ENCODE data around the gene LIMK2. TPM values are rescaled to one million over a fixed set of nuclear protein-coding genes. Genes with fewer than 3 reads are reported as not detected.
A peak's percentile ranks its signal among the peaks of the same experiment; 100 is the strongest.
"Not testable (repeated sequence)": the region's sequence is repeated elsewhere in the genome, so short reads cannot be mapped to it uniquely, and the experiment has no call there.

Gene LIMK2
- 63.0 TPM for total RNA-seq
- long read RNA-seq, transcript LIMK2-201 (16 exons, 3,670 nt): major isoform, 25 of 80 reads
- long read RNA-seq, transcript LIMK2-202 (15 exons, 3,462 nt): minor isoform, 7 of 80 reads
- long read RNA-seq, partial matches to known transcripts: 31 of 80 reads
- long read RNA-seq, other reads (novel, unspliced or antisense): 17 of 80 reads

DNA sequence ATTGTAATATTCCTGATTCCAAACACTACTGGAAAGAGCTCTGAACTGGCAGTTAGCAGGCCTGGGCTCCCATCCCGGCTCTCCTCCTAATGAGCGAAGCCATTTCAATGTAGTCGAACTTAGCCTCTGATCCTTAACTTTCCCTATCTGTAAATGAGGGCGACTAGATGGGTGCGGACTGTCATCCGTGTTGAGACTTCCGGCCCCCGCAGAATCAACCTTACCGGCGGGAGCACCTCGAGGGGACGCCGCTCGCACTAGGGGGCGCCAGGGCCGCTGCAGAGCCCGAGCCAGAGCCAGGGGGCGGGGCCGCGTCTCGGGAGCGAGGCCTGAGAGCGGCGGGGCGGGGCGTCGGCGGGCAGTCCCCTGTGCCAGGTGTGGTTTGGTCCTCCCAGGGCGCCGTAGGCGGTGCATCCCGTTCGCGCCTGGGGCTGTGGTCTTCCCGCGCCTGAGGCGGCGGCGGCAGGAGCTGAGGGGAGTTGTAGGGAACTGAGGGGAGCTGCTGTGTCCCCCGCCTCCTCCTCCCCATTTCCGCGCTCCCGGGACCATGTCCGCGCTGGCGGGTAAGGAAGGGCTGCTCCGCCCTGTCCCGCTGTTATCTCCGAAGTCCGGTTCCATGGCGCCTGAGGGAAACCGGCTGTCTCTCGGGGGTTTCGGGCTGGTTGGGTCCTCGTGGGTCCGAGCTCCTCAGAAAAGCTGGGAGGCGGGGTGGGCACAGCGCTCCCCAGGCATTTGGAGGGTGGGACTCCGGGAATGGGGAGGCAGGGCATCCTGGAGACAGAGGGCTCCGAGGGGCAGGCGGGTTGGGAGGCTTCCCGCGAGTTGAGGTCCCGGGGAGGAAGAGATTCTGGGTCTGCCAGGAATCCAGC, at the start of gene LIMK2:
Gene LIMK2, plus strand, starts transcription at position 437 of the 869 bp plus-strand sequence. Its CDS starts 111 bp downstream, at position 548.
- DNase-seq: peak; percentile 98
- H3K27me3 ChIP-seq: no peaks in the 10 kb centered on the region
- intact Hi-C loops (cut with DNase I): no loop called here
- ATAC-seq: peak; percentile 98
- H3K4me3 ChIP-seq: peak within 1 kb of the TSS; percentile 91
- peak within 1 kb of the TSS; percentile 86 for H3K27ac ChIP-seq
- peaks cover 4% of the 10 kb centered on the region for H3K36me3 ChIP-seq
- TF ChIP-seq, protein P1, sequence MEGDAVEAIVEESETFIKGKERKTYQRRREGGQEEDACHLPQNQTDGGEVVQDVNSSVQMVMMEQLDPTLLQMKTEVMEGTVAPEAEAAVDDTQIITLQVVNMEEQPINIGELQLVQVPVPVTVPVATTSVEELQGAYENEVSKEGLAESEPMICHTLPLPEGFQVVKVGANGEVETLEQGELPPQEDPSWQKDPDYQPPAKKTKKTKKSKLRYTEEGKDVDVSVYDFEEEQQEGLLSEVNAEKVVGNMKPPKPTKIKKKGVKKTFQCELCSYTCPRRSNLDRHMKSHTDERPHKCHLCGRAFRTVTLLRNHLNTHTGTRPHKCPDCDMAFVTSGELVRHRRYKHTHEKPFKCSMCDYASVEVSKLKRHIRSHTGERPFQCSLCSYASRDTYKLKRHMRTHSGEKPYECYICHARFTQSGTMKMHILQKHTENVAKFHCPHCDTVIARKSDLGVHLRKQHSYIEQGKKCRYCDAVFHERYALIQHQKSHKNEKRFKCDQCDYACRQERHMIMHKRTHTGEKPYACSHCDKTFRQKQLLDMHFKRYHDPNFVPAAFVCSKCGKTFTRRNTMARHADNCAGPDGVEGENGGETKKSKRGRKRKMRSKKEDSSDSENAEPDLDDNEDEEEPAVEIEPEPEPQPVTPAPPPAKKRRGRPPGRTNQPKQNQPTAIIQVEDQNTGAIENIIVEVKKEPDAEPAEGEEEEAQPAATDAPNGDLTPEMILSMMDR (IDR thresholded peaks at IDR 0.05): peak; percentile 85
- peaks cover 47% of the 10 kb centered on the region for H3K4me1 ChIP-seq
- H3K9me3 ChIP-seq: no peaks in the 10 kb centered on the region

DNA sequence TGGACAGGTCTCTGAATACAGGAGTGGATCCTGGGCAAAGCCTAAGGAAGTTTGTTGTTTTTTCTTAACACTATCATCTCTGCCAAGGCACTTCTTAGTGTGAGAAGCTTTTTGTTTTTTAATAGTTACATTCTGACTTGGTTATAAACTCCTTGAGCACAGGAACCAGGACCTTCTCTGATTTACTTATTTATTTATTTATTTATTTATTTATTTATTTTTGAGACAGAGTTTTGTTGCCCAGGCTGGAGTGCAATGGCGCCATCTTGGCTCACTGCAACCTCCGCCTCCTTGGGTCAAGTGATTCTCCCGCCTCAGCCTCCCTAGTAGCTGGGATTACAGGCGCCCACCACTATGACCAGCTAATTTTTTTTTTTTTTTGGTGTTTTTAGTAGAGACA, 41.1 kb upstream of the LIMK2 start:
- no peak for ATAC-seq
- Histone ChIP-seq H3K4me1 (peaks cover 33% of the 10 kb centered on the region), H3K36me3 (peaks cover 8% of the 10 kb centered on the region), H3K27ac (no peak overlapping the region), H3K9me3 (no peaks in the 10 kb centered on the region), H3K27me3 (no peaks in the 10 kb centered on the region), H3K4me3 (no peak overlapping the region)
- TF ChIP-seq, protein P1 (IDR thresholded peaks at IDR 0.05): no peak
- no peak for DNase-seq
- intact Hi-C loops (cut with DNase I): no loop called here

DNA sequence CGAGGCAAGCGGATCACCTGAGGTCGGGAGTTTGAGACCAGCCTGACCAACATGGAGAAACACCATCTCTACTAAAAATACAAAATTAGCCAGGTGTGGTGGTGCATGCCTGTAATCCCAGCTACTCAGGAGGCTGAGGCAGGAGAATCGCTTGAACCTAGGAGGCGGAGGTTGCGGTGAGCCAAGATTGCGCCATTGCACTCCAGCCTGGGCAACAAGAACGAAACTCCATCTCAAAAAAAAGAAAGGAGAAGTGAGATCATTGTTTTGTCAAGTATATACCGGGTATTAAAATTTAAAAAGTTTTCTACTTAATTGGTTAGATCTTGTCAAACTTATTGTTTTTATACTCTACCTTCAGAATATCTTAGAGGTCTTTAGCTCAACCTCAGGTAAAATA, 40.4 kb upstream of the LIMK2 start:
- DNase-seq; H3K4me3 ChIP-seq; intact Hi-C loops (cut with DNase I); H3K27ac ChIP-seq; H3K27me3 ChIP-seq; ATAC-seq; H3K9me3 ChIP-seq; H3K36me3 ChIP-seq: not testable (repeated sequence)
- H3K4me1 ChIP-seq: peaks cover 33% of the 10 kb centered on the region

DNA sequence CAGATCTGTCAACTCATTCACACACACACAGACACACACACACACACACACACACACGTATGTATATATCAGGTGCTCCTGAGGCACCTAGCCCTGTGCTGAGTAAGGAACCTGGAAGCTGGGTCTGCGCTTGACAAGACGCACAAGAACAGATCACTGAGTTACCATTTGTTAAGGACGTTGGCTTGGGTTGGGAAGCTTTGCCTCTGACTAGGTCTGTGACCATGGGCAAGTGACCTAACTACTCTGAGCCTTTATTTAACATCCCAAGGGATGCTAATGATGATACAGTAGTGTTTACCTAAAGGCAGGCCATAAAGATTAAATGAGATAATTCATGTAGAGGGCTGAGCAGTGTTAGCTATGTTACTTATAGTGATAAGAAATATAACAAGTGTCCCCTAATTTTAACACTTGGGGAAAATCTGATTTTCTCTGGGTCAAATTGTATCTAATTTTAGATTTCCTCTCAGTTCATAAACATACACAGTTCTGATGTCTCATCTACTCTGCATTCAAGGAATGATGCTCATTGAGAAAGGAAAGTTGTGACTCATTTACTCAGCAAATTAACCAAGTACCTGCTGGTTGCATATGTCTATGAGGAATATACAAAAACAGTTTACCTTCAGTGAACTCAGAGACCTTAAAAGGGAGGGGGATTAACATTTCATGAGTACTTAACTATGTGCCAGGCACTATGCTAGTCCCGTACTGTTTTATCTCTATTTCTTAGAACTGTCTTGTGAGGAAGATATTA, 38.5 kb upstream of the LIMK2 start:
- ATAC-seq: no peak
- no peak for DNase-seq
- Histone ChIP-seq H3K27ac (no peak overlapping the region), H3K4me1 (peaks cover 27% of the 10 kb centered on the region), H3K4me3 (no peak overlapping the region), H3K9me3 (no peaks in the 10 kb centered on the region), H3K36me3 (peaks cover 20% of the 10 kb centered on the region), H3K27me3 (no peaks in the 10 kb centered on the region)
- TF ChIP-seq, protein P1 (IDR thresholded peaks at IDR 0.05): no peak
- intact Hi-C loops (cut with DNase I): no loop called here

DNA sequence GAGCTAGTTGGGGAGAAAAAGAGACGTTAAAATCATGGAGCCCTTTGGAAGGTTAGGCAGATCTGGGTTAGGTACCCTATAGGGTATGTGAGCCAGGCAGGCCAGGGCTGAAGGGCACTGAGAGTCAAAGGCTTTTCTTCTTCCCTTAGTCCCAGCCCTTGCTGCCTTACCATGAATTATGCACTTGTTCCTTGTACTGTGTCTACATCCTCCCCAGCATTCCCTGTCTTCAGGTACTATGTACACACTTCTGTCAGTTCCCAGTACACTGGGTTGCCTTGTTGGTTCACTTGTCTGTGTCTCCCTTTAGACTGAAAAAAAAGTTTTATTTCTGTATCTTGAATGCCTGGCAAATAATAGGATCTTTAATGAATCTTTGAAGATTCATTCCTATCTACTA, 35.2 kb upstream of the LIMK2 start:
- no peak overlapping the region for H3K27ac ChIP-seq

More for the DNA sequence above, 35.2 kb upstream of the LIMK2 start:
- intact Hi-C loops (cut with DNase I): no loop called here
- no peak overlapping the region for H3K4me3 ChIP-seq
- peaks cover 19% of the 10 kb centered on the region for H3K4me1 ChIP-seq
- DNase-seq (no peak), ATAC-seq (peak; percentile 29)
- no peaks in the 10 kb centered on the region for H3K9me3 ChIP-seq
- TF ChIP-seq, protein P1 (IDR thresholded peaks at IDR 0.05): no peak
- peaks cover 21% of the 10 kb centered on the region for H3K36me3 ChIP-seq
- no peaks in the 10 kb centered on the region for H3K27me3 ChIP-seq
